Stimulated activated naive CD8-positive, alpha-beta T cell treated with anti-CD3 and anti-CD28 coated beads, Interleukin-15, Interleukin-2, amounts not matched to agents 100 U/mL and 50 U/mL, for 24 hours (primary cell): Measurements from ENCODE around the gene KHDC1.
"Not testable (repeated sequence)": the region's sequence is repeated elsewhere in the genome, so short reads cannot be mapped to it uniquely, and the experiment has no call there.

Experiments used
- ATAC-seq: fragments of 150-1000 bp; cut with Tn5 transposase; one replicate; pipeline ENCODE4 v1.10.0; 2021
- DNase-seq: peaks from one replicate; pipeline ENCODE4 v3.0.0; 2021

KHDC1 gene

GRCh38 chr6:73250016-73250415, 13.0 kb downstream of the KHDC1 start:
- no peak for DNase-seq
- no peak for ATAC-seq

DNA sequence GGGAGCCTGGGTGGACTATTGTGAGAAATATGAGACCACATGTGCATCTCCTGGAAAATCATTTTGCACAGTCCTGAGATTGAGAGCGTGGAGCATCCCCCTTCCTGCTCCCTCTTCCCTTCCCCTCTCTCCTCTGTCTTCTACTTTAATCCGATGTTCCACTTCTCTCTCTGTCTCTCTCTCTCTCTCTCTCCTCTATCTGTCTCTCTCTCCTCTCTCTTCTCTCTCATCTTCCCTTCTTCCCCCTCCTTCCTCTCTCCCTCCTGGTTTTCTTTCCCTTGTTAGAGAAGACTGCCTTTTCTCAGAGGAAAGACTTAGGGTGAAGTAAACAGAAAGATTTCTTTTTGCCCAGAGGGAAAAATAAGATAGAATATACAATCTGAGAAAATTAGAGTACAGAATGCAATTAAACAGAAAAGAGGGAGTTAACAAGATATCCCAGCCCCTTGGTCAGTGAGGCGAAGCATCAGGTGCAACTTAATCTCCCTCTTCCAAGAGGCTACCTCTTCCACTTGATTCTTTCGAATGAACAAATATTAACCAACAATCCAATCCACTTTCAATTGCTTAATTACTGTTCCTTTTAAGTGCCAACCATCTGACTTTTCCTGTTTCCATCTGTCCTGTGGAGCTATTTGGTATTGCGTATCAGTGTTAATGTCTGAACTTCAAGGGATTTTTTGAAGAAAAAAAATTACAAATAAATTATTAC, 14.6 kb downstream of the KHDC1 start:
- DNase-seq (no peak), ATAC-seq (no peak)

- no peak for DNase-seq
- ATAC-seq, result no peak
Observed at GRCh38 chr6:73242001-73242400, 21.0 kb downstream of the KHDC1 start.

DNA sequence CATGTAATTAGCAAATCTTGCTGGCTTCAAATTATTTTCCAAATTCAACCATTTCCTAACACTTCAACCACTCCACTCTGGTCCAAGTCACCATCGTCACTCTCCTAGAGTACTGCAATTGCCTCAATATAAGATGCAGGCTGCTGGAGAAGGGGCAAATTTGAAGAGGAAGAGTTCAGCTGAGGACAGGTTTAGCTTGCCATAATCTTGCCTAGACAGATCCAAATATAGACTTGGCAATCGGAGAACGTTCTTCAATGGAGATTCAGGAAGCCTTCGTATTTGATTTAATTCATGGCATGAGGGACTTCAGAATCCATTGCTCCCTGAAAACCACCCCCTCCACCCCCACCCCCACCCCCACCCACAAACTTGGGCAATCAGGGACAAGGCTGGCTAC, 22.3 kb downstream of the KHDC1 start:
- no peak for ATAC-seq
- no peak for DNase-seq

- DNase-seq (no peak), ATAC-seq (no peak)
Observed at GRCh38 chr6:73236144-73236750, 26.7 kb downstream of the KHDC1 start.

- no peak for DNase-seq
Observed at GRCh38 chr6:73234733-73235132, 28.3 kb downstream of the KHDC1 start.

DNA sequence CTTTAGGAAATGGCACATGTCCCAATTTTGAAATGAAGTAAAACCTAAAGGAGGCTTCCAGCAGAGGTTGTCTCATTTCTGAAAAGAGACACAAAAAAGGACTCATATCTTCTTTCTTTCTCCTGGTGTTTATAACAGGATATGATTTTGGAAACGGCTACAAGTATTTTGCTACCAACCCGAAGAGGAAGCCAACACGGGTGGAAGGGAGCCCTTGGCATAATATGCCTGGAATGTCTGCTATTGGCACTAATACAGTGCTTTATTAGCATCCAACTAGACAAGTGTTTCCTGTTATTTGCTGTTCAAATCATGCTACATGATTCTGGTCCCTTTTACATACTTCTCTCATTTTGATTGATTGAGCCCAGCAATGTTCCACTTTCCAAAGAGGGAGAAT, 29.0 kb downstream of the KHDC1 start:
- DNase-seq, ATAC-seq: not testable (repeated sequence)

More at GRCh38 chr6:73234733-73235132, 28.3 kb downstream of the KHDC1 start:
- ATAC-seq, result no peak

- DNase-seq, result no peak
Observed at GRCh38 chr6:73233048-73233447, 29.9 kb downstream of the KHDC1 start.

GRCh38 chr6:73231986-73232391, 31.0 kb downstream of the KHDC1 start:
- DNase-seq, result no peak
- no peak for ATAC-seq

More at GRCh38 chr6:73233048-73233447, 29.9 kb downstream of the KHDC1 start:
- ATAC-seq, result no peak

DNA sequence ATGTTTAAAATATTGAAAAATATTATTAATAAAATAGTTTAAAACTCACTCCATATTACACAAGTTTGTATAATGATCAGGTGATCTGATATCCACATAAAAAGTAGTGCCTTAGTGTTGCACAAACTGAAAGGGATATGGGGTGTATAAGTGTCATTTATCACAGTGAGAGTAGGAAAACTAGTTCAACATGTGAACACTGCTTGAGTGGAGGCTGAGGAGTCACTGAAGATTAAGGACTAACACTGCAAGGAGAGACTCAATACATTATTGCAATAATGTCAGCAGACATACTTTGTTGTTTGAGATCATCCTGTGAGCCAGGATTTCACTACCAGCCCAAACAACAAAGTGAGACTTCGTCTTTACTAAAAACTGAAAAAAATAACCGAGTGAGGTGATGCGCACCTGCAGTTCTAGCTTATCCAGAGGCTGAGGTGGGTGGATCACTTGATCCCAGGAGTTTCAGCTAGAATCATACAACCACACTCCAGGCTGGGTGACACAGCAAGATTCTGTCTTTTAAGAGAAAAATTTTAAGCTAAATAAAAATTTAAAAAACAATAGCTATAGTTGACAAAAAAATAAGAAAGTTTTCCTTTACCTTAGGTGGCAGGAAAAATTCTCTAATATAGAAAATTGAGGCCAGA, 35.3 kb downstream of the KHDC1 start:
- no peak for ATAC-seq

DNA sequence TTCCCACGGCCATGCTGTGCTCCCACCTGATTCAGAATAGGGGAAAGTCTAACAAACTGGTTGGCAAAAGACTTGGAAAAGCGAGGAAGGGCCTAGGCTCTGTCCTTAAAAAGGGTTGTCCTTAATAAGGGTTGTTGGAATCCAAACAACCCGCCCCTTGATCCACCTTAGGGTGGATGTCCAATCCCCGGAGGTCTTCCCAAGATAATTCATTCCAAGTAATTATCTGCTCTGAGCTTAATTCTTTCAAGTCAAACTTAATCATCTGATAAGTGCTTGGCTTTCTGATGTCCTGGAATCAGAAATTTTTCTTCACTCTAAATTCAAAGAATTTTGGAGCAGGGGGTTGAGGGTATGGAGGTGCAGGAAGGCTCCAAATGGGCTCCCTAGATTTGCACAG, 37.6 kb downstream of the KHDC1 start, which contains the start of gene KHDC1L:
Gene KHDC1L, minus strand, starts transcription at position 101 of the 400 bp plus-strand sequence. Its CDS starts 88 bp downstream, at position 13.
- ATAC-seq, result no peak
- DNase-seq, result no peak

More for the DNA sequence above, 35.3 kb downstream of the KHDC1 start:
- DNase-seq, result no peak

- ATAC-seq, result no peak
- no peak for DNase-seq
Observed at GRCh38 chr6:73216859-73217258, 46.1 kb downstream of the KHDC1 start.

GRCh38 chr6:73209117-73209516, 53.9 kb downstream of the KHDC1 start:
- ATAC-seq, result no peak
- DNase-seq, result no peak

DNA sequence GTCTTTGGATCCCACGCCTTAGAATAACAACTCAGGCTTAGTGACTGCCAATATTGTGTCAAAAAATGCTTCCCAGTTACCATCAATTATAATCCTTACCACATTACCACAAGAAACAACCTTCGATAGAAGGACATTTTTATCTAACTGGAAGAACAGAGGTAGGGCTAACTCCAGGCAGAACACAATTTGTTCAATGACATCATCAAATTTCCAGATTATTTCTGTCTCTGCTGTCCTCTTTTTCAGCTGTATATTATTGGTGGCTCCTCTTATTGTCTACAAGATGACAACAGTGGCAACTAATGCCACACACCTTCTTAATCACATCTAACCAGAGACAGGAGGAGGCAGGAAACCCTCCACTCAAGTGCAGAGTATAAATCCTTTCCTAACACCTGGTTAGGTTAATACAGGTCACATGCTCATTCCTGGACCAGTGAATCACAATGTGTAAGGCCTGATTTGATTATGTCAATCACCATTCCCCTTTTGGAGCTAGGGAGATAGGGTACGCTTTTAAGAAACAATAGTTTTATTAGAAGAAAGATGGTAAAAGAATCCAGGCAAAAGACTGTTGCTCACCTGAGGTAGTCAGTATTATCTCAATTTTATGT, 55.7 kb downstream of the KHDC1 start:
- ATAC-seq (no peak), DNase-seq (no peak)

DNA sequence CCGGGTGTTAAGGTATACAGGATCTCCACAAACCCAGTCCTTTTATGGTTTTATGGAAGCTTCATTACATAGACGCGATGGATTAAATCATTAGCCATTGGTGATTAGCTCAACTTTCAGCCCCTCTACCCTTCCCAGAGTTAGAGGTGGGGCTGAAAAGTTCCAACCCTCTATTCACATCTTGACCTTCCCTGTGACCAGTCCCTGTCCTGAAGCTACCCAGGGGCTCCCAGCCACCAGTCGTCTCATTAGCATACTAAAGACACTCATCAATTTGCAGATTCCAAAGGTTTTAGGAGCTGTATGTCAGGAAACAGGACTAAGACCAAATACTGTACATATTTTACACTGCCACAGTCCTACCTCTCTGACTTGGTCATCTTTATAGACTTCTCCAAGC, 58.7 kb downstream of the KHDC1 start:
- DNase-seq (no peak), ATAC-seq (no peak)

DNA sequence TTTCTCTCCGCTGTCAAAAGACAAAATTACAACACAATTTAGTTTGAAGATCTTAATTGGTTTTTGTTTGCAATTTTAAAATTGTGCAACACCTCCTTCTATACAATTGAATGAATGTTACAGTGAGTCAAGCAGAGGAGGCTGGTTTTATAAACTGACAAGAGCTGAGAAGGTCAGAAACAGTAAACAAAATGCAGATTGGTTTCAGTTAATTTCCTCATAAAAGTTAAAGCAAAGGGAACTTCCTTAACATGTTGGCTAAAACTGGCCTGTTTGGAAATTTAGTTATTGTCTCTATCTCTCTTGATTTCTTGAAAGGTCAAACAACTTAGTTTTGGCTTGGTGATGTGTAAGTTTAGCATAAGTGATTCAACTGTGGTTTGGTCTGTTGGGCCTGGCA, 59.9 kb downstream of the KHDC1 start:
- DNase-seq (no peak), ATAC-seq (no peak)

- ATAC-seq, result no peak
- no peak for DNase-seq
Observed at GRCh38 chr6:73200735-73201134, 62.3 kb downstream of the KHDC1 start.

- no peak for DNase-seq
Observed at GRCh38 chr6:73200247-73200646, 62.7 kb downstream of the KHDC1 start.

GRCh38 chr6:73194744-73195143, 68.3 kb downstream of the KHDC1 start:
- DNase-seq (no peak), ATAC-seq (no peak)

More at GRCh38 chr6:73200247-73200646, 62.7 kb downstream of the KHDC1 start:
- no peak for ATAC-seq

DNA sequence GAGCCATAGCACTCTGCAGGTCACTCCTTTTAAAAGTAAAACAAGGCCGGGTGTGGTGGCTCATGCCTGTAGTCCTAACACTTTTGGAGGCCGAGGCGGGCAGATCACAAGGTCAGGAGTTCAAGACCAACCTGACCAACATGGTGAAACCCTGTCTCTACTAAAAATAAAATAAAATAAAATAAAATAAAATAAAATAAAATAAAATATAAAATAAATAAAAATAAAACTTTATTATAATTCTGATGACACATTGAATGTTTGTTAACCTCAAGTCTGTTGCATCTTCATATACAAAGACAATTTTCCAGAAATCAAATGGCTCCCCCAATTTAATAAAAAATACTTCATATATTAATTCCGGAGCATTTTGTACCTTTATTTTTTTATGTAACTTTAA, 69.7 kb downstream of the KHDC1 start:
- DNase-seq, ATAC-seq: not testable (repeated sequence)
